WTC11 (cell line): ENCODE data around the gene CNTLN.

Source experiments
- JUN ChIP-seq: sonication (generic); formaldehyde crosslinking; IDR thresholded peaks from 2 replicates; pipeline ENCODE4 v1.8.0; 2023; ENCODE audit warnings: mild to moderate bottlenecking, missing genetic modification reagents
- KAT7 ChIP-seq: sonication (generic); formaldehyde crosslinking; IDR thresholded peaks from 2 replicates; pipeline ENCODE4 v1.8.1; 2023; ENCODE audit warnings: missing genetic modification reagents, mild to moderate bottlenecking, borderline replicate concordance
- MYBL2 ChIP-seq: sonication (generic); formaldehyde crosslinking; IDR thresholded peaks from 2 replicates; pipeline ENCODE4 v1.8.1; 2023; ENCODE audit warnings: mild to moderate bottlenecking, moderate library complexity, missing genetic modification reagents
- NFE2L1 ChIP-seq: sonication (generic); formaldehyde crosslinking; IDR thresholded peaks from 2 replicates; pipeline ENCODE4 v1.8.1; 2023; ENCODE audit warnings: missing genetic modification reagents
- NR2C2 ChIP-seq: sonication (generic); formaldehyde crosslinking; IDR thresholded peaks from 2 replicates; pipeline ENCODE4 v1.8.0; 2022; ENCODE audit warnings: mild to moderate bottlenecking, missing genetic modification reagents
- OVOL2 ChIP-seq: fragments of 250-450 bp; sonication (Bioruptor Pico); IDR thresholded peaks from 2 replicates; pipeline ENCODE4 v1.9.0; 2021; ENCODE audit warnings: mild to moderate bottlenecking, borderline replicate concordance
- ZNF138 ChIP-seq: sonication (generic); formaldehyde crosslinking; conservative IDR thresholded peaks from 2 replicates; pipeline ENCODE4 v1.8.1; 2022; ENCODE audit warnings: mild to moderate bottlenecking, moderate library complexity, missing genetic modification reagents
- ZNF317 ChIP-seq: sonication (generic); formaldehyde crosslinking; IDR thresholded peaks from 2 replicates; pipeline ENCODE4 v1.8.1; 2023; ENCODE audit warnings: low read depth, mild to moderate bottlenecking, moderate library complexity, missing genetic modification reagents, borderline replicate concordance
- TF ChIP-seq, protein P1 (sequence below): fragments of 200-600 bp; IDR thresholded peaks from 2 replicates; pipeline ENCODE4 v1.8.0; 2022; ENCODE audit warnings: antibody characterized with exemption
- TF ChIP-seq, protein P2 (sequence below): sonication (generic); formaldehyde crosslinking; IDR thresholded peaks from 2 replicates; pipeline ENCODE4 v1.8.1; 2023; ENCODE audit warnings: mild to moderate bottlenecking, missing genetic modification reagents, moderate library complexity
- TF ChIP-seq, protein P3 (sequence below): sonication (generic); formaldehyde crosslinking; IDR thresholded peaks from 2 replicates; pipeline ENCODE4 v1.8.0; 2022; ENCODE audit warnings: mild to moderate bottlenecking, missing genetic modification reagents

DNA sequence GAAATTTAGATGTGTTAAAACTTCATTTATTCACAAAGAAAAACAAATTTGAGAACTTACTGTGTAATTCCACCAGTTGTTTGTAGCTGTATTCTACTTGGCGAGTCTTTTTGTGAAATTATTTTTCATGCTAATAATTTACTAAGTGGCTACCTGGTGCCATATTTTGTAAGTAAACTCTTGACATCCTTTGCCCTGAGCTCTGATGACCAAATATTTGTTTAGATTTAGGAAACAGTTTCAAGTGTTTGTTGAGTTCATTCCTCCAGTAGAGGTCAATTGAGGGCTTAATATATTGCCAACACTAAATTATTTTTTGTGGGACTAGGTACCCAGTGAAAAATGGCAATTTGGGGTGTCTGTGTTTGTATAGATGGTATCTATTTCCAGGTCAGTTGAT is 3.7 kb downstream of the CNTLN start:
- no peak for TF ChIP-seq ZNF317 (CRISPR knock-in tag)
- TF ChIP-seq NFE2L1 (CRISPR knock-in tag), result no peak
- TF ChIP-seq, protein P1, sequence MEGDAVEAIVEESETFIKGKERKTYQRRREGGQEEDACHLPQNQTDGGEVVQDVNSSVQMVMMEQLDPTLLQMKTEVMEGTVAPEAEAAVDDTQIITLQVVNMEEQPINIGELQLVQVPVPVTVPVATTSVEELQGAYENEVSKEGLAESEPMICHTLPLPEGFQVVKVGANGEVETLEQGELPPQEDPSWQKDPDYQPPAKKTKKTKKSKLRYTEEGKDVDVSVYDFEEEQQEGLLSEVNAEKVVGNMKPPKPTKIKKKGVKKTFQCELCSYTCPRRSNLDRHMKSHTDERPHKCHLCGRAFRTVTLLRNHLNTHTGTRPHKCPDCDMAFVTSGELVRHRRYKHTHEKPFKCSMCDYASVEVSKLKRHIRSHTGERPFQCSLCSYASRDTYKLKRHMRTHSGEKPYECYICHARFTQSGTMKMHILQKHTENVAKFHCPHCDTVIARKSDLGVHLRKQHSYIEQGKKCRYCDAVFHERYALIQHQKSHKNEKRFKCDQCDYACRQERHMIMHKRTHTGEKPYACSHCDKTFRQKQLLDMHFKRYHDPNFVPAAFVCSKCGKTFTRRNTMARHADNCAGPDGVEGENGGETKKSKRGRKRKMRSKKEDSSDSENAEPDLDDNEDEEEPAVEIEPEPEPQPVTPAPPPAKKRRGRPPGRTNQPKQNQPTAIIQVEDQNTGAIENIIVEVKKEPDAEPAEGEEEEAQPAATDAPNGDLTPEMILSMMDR, result no peak
- TF ChIP-seq, protein P2, sequence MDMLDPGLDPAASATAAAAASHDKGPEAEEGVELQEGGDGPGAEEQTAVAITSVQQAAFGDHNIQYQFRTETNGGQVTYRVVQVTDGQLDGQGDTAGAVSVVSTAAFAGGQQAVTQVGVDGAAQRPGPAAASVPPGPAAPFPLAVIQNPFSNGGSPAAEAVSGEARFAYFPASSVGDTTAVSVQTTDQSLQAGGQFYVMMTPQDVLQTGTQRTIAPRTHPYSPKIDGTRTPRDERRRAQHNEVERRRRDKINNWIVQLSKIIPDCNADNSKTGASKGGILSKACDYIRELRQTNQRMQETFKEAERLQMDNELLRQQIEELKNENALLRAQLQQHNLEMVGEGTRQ (CRISPR knock-in tag), result no peak
- no peak for TF ChIP-seq OVOL2 (CRISPR knock-in tag)
- no peak for TF ChIP-seq KAT7 (CRISPR knock-in tag)
- no peak for TF ChIP-seq NR2C2 (CRISPR knock-in tag)
- no peak for TF ChIP-seq JUN
- TF ChIP-seq MYBL2 (CRISPR knock-in tag), result no peak
- no peak for TF ChIP-seq ZNF138 (CRISPR knock-in tag)
- TF ChIP-seq, protein P3, sequence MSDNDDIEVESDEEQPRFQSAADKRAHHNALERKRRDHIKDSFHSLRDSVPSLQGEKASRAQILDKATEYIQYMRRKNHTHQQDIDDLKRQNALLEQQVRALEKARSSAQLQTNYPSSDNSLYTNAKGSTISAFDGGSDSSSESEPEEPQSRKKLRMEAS (CRISPR knock-in tag), result no peak
